Bronchial epithelial cell (primary cell): Measurements from ENCODE around the gene L3MBTL3. TPM values are rescaled to one million over a fixed set of nuclear protein-coding genes. Genes with fewer than 3 reads are reported as not detected.

Experiments
- DNase-seq: peaks from one replicate; pipeline ENCODE4 v3.0.0-alpha.2; 2010; ENCODE audit warnings: low read depth
- FAIRE-seq: peaks from 2 replicates; lab custom pipeline; 2011; peaks lifted over from hg19 to GRCh38; lab: Jason Lieb, UNC
- H3K27me3 ChIP-seq: 2 replicates; pipeline ENCODE4 v1.5.1; 2011; ENCODE audit warnings: low read length; ENCODE audit not compliant: control insufficient read depth, insufficient read depth
- H3K36me3 ChIP-seq: 2 replicates; pipeline ENCODE4 v1.5.1; 2011; ENCODE audit warnings: low read length; ENCODE audit not compliant: control insufficient read depth, insufficient read depth
- H3K4me3 ChIP-seq: 2 replicates; pipeline ENCODE4 v1.5.1; 2011; ENCODE audit warnings: mild to moderate bottlenecking, low read depth, low read length, control low read depth
- total RNA-seq: library from RNA; depleted of rRNA; stranded (reverse); fragments of >200 nt; gene quantifications from 2 replicates; pipeline ENCODE4 v1.2.1, GENCODE V29; 2014
- TF ChIP-seq, protein P1 (sequence below): IDR thresholded peaks from 2 replicates; pipeline ENCODE4 v1.5.1; 2011; ENCODE audit warnings: mild to moderate bottlenecking, moderate library complexity, low read length, control low read depth, inconsistent platforms; ENCODE audit not compliant: insufficient read depth, severe bottlenecking

L3MBTL3 gene
- total RNA-seq, 1 donor from 2014 or later = 12.1 TPM

DNA sequence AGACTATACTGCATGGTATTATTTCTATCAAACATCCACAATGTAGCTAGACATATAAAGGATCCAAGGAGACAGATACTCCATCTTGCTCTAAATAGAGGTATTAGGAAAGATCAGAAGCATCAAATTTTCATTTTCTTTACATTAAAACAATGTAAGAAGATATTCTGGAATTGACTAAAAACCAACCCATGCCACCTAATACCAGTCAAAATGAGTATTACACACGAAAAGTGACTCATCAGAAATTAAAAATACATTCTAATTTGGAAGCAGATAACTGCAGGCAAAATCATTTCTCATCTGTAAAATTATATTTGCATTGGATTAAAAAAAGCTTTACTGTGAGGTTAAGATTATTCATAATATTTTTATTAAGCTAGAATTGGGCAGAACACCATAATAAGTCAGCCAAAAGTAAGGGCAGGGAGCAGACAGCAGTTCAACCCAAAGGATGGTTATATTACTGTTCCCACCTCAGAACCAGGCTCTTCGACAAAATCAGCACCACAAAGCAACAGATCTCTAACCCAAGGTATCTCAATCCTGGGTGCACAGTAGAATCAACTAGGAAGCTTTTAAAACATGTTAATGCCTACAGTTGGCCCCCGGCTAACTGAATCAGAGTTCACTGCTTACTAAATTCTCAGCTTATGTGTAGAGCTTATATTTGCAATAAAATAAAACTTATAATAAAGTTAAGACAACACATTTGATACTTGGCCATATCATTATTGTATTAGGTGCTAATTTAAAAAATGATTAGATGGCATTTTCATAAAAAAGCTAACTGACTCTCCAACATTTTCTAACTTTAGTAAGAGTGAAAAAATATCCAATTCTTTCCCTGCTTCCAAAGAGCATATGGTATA, 169.2 kb downstream of the L3MBTL3 start:
- DNase-seq = no peak
- no peaks in the 10 kb centered on the region for H3K27me3 ChIP-seq
- FAIRE-seq = no peak
- H3K4me3 ChIP-seq = no peak overlapping the region
- TF ChIP-seq, protein P1, sequence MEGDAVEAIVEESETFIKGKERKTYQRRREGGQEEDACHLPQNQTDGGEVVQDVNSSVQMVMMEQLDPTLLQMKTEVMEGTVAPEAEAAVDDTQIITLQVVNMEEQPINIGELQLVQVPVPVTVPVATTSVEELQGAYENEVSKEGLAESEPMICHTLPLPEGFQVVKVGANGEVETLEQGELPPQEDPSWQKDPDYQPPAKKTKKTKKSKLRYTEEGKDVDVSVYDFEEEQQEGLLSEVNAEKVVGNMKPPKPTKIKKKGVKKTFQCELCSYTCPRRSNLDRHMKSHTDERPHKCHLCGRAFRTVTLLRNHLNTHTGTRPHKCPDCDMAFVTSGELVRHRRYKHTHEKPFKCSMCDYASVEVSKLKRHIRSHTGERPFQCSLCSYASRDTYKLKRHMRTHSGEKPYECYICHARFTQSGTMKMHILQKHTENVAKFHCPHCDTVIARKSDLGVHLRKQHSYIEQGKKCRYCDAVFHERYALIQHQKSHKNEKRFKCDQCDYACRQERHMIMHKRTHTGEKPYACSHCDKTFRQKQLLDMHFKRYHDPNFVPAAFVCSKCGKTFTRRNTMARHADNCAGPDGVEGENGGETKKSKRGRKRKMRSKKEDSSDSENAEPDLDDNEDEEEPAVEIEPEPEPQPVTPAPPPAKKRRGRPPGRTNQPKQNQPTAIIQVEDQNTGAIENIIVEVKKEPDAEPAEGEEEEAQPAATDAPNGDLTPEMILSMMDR = no peak
- H3K36me3 ChIP-seq = no peaks in the 10 kb centered on the region

DNA sequence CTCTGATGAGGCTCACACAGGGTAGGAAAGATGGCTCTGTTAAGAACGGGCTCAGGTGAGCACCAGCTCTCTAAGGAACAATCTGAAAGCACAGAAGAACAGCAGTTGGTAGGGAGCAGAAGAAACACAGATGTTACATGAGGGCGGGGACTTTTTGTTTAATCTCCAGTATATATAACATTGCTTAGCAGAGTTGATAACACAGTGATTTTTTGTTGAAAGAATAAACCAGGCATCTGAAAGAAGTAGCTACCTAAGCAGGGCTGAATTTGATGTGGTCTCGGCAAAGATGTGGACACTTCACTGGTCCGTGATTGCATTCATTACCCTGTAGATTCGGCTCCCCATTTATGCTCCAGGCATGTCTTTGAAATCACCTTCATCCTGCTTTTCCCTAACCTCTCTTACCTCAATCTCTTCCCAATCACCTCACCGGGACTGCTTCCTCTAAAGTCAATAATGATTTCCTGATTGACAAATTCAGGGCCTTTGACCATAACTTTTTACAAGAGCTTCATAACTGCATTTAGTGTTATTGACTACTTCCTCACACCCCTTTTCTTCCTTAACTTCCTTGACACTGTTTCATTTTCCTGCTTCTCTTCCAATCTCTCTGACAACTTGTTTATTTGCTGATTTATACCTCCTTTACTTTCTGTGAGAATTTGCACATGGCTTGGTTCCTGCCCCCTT, 170.0 kb downstream of the L3MBTL3 start:
- no peak overlapping the region for H3K4me3 ChIP-seq
- no peaks in the 10 kb centered on the region for H3K27me3 ChIP-seq
- FAIRE-seq = no peak
- no peak for DNase-seq
- TF ChIP-seq, protein P1 = no peak
- H3K36me3 ChIP-seq = no peaks in the 10 kb centered on the region

GRCh38 chr6:130189531-130190397, 171.4 kb downstream of the L3MBTL3 start:
- TF ChIP-seq, protein P1 = no peak
- DNase-seq (no peak), FAIRE-seq (no peak)
- Histone ChIP-seq H3K36me3 (no peaks in the 10 kb centered on the region), H3K27me3 (no peaks in the 10 kb centered on the region), H3K4me3 (no peak overlapping the region)

Other genes with a start within 250 kb of the L3MBTL3 start
- gene TMEM244, start 157.3 kb upstream of the L3MBTL3 start, total RNA-seq = not detected in 2 replicates
- not detected in 2 replicates for gene SAMD3, start 204.4 kb downstream of the L3MBTL3 start, total RNA-seq